Cardiac fibroblast (primary cell): ENCODE results near the gene APH1B.

Experiments used
- DNase-seq, 2 donors: peaks; one replicate each; pipeline versions ENCODE4 v3.0.0 to v3.0.0-alpha.2; 2010; ENCODE audit warnings: low read depth in 2 of 2
- H3K4me3 ChIP-seq, 2 donors: replicated peaks in 1 of 2; 1 replicate in 1 of 2; 2 replicates in 1 of 2; pipeline ENCODE4 v1.5.1; 2011; ENCODE audit warnings: low read depth in 2 of 2, low read length in 2 of 2, mild to moderate bottlenecking in 2 of 2, moderate library complexity in 1 of 2
- TF ChIP-seq, protein P1 (sequence below): IDR thresholded peaks from one replicate; pipeline ENCODE4 v1.5.1; 2011; ENCODE audit warnings: low read depth, mild to moderate bottlenecking, low read length, inconsistent platforms

The APH1B gene

DNA sequence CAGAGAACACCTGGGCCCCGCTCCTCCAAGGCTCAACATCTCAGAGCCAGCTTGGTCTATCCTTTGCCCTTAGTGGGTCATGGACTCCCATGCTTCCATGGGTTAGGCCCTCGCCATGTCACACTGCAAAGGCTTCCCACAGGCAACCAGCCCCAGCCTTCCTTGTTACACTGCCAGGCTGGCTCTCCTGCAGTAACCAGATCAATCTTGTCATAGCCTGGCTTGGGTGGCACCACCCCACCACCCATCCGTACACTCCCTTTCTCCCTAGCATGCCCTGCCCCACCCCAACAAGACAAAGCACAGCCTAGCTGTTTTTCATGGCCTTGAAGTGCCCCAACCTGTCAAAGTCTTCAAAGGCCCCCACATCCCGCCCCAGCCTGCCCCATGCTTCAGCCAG is 73.8 kb downstream of the APH1B start:
- TF ChIP-seq, protein P1, sequence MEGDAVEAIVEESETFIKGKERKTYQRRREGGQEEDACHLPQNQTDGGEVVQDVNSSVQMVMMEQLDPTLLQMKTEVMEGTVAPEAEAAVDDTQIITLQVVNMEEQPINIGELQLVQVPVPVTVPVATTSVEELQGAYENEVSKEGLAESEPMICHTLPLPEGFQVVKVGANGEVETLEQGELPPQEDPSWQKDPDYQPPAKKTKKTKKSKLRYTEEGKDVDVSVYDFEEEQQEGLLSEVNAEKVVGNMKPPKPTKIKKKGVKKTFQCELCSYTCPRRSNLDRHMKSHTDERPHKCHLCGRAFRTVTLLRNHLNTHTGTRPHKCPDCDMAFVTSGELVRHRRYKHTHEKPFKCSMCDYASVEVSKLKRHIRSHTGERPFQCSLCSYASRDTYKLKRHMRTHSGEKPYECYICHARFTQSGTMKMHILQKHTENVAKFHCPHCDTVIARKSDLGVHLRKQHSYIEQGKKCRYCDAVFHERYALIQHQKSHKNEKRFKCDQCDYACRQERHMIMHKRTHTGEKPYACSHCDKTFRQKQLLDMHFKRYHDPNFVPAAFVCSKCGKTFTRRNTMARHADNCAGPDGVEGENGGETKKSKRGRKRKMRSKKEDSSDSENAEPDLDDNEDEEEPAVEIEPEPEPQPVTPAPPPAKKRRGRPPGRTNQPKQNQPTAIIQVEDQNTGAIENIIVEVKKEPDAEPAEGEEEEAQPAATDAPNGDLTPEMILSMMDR = no peak
- H3K4me3 ChIP-seq = no peak overlapping the region
- DNase-seq = no peak

DNA sequence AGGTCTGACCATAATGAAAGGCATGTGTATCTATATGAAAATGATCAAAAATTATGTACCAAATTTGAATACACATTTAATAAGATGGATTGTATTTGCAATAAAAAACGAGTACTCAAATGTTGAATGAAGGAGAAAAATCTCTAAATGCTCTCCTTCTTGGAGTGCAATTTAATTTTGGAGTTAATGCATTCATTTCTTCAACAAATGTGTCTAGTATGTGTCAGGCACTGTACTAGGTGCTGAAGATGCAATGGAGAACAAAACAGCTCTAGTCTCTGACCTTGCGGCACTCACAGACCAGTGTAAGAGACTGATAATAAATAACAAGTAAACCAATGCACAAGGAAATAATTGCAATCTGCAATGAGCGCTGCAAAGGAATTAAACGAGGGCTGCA is 75.4 kb downstream of the APH1B start:
- TF ChIP-seq, protein P1 = no peak
- no peak for DNase-seq
- no peak overlapping the region for H3K4me3 ChIP-seq

DNA sequence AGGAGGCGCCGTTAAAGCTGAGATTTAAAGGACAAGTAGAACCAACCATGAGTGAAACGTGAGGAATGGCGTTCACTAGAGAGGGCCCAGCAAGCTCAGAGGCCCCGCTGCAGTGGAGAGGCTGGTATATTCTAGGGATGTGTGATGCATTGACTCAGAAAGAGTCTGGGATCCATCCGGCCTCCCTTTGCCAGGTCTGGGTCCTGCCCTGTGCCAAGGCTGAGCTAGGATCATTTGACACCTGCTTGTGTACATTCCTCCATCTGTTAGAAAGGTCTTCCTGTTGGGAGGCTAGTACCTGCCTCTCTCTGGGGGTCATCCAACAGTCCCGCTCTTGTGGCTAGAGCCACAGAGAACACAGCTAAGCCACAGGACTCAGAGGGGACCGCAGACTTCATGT is 75.9 kb downstream of the APH1B start:
- no peak overlapping the region for H3K4me3 ChIP-seq
- no peak for DNase-seq
- TF ChIP-seq, protein P1 = no peak

DNA sequence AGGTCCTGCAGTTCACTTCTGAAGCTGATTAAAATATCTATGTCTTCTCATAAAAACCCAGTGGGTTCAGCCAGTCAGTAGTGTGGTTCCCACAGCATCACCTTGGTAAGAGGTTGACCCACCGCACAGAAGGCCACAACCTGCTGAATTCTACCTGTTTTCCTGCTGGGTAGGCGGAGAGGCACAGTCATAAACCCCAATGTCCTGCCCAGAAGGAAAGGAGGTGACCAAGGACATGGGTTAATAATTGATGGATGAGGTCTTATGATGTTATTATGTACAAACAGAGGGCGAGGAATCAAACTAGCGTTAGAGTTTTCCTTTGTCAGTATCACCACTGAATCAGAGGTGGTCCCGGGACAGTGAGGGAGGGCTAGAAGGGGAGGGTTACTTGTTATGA is 76.5 kb downstream of the APH1B start:
- H3K4me3 ChIP-seq = no peak overlapping the region
- TF ChIP-seq, protein P1 = no peak
- DNase-seq = no peak

DNA sequence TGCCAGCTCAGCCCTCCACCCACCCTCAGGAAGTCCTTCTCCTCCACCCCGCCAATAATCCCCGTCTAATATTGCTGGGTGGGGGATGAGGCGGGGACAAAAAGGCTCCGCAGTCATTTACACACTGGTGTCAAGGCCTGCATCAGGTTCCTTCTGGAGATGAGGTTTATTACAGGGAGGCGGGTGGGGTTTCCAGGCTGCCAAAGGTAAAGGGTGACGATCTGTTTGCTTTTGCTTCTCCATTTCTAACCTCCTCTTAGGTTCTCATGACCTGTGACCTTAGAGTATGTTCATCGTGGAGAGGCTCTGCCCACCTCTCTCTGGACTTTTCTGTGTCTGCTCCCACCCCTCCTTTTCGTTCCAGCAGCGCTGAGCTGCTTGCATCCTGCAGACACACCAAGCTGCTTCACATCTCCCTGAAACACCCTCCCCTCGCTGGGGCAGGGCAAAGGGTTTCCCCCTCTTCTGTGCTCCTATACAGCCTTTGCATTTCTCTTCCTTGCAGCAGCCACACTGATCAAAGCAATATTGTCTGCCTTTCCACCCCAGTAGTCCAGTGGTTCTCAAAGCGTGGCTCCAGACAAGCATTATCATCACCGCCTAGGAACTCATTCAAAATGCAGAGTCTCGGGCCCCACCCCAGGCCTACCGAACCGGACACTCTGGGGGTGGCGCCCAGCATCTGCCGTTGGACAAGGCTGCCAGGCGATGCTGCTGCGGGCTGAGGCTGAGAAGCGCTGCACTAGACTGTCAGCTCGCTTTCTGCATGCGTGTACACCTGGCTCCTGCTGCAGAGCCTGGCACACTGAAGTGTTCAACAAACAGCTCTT is 77.6 kb downstream of the APH1B start:
- no peak for DNase-seq
- H3K4me3 ChIP-seq = no peak overlapping the region
- TF ChIP-seq, protein P1 = no peak

DNA sequence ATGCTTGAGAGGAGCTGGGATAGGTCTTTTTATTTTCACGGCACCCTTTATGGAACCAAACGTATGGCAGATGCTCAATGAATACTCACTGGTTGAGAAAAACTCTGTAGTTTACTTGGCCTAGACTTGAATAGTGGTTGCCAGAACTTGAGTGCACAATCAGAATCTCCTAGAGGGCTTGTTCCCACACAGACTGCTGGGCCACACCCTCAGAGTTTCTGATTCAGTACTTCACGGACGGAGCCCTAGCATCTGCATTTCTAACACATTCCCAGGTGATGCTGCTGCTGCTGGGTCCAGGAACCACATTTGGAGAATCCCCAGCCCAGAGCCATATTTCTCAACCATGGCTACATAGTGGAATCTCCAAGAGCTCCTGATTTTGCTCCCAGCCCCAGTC is 79.7 kb downstream of the APH1B start:
- no peak for DNase-seq
- TF ChIP-seq, protein P1 = no peak
- H3K4me3 ChIP-seq = no peak overlapping the region

DNA sequence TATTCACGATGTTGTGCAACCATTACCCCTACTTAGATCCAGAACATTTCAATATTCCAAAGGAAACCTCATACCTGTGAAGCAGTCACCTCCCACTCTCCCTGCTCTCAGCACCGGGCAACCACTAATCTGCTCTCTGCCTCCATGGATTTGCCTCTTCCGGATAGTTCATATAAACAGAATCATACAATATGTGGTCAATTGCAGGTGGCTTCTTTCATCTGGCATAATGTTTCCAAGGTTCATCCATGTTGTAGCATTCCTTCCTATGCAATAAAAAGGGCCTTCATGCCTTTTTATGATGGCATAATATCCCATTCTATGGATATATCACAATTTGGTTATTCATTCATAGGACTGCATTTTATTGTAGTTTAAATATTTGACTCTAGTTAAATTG is 80.3 kb downstream of the APH1B start:
- no peak overlapping the region for H3K4me3 ChIP-seq
- no peak for DNase-seq
- TF ChIP-seq, protein P1 = no peak
